Stomach (tissue), 9 donors: ENCODE measurements around the gene MYO3B. TPM values are rescaled to one million over a fixed set of nuclear protein-coding genes. Genes with fewer than 3 reads are reported as not detected.
A peak's percentile ranks its signal among the peaks of the same experiment; 100 is the strongest.

Source experiments
- DNase-seq, 2 donors: peaks; one replicate each; pipeline versions ENCODE4 v3.0.0 to v3.0.0-alpha.2; 2013 to 2019
- H3K27ac ChIP-seq, 5 donors: fragments of 200-600 bp in 4 of 5; sonication (generic) in 4 of 5; one replicate each; pipeline ENCODE4 v1.5.1; 2013 to 2019; ENCODE audit warnings: mild to moderate bottlenecking in 1 of 5, moderate library complexity in 1 of 5
- H3K27me3 ChIP-seq, 3 donors: fragments of 200-600 bp; sonication (generic); one replicate each; pipeline ENCODE4 v1.5.1; 2017 to 2019; ENCODE audit warnings: mixed run types in 1 of 3
- H3K36me3 ChIP-seq, 4 donors: fragments of 200-600 bp; sonication (generic); 1 replicate in 3 of 4; 2 replicates in 1 of 4; pipeline ENCODE4 v1.5.1; 2016 to 2019
- H3K4me1 ChIP-seq, 4 donors: fragments of 200-600 bp; sonication (generic); one replicate each; pipeline ENCODE4 v1.5.1; 2016 to 2019
- H3K4me3 ChIP-seq, 4 donors: fragments of 200-600 bp; sonication (generic) in 3 of 4; one replicate each; pipeline ENCODE4 v1.5.1; 2016 to 2019; ENCODE audit warnings: mild to moderate bottlenecking in 1 of 4
- H3K9me3 ChIP-seq, 4 donors: fragments of 200-600 bp; sonication (generic); one replicate each; pipeline ENCODE4 v1.5.1; 2016 to 2019
- EP300 ChIP-seq: sonication (generic); formaldehyde crosslinking; IDR thresholded peaks from one replicate; pipeline ENCODE4 v1.6.1; 2017; ENCODE audit warnings: antibody characterized with exemption
- POLR2A ChIP-seq, 4 donors: fragments of 450-650 bp; IDR thresholded peaks; one replicate each; pipeline ENCODE4 v1.6.1; 2016; ENCODE audit warnings: antibody characterized with exemption in 4 of 4, control low read depth in 2 of 4, mild to moderate bottlenecking in 1 of 4, moderate library complexity in 1 of 4
- POLR2AphosphoS5 ChIP-seq, 3 donors: sonication (generic); formaldehyde crosslinking; IDR thresholded peaks; one replicate each; pipeline ENCODE4 v1.6.1; 2016; ENCODE audit warnings: antibody characterized with exemption in 3 of 3
- WGBS, 5 donors: extraction: QIAGEN DNeasy Blood & Tissue Kit in 3 of 5; methylation state at CpG; one replicate each; pipeline versions ENCODE4 v1.1.5 to v1.1.7; 2013 to 2018; 5-methylcytosine and 5-hydroxymethylcytosine counted together
- intact Hi-C: fragments of 100-400 bp; cut with DNase I; formaldehyde crosslinking; loops from one replicate; pipeline ENCODE4 v1.15.1; 2023; ENCODE audit warnings: low total_unique reads
- polyA plus RNA-seq, 3 donors: library from polyadenylated mRNA; stranded (reverse); fragments of 200-250 nt; gene quantifications; one replicate each; pipeline ENCODE4 v1.2.3, GENCODE V29; 2013
- total RNA-seq, 5 donors: library from RNA; depleted of rRNA; stranded (reverse); fragments of >200 nt; gene quantifications; one replicate each; pipeline versions ENCODE4 v1.1.0 to v1.2.3, GENCODE V29; 2014 to 2016
- TF ChIP-seq, protein P1 (sequence below), 7 experiments: fragments of 450-650 bp in 4 of 7; fragments of 200-600 bp in 3 of 7; sonication (generic) in 3 of 7; IDR thresholded peaks; one replicate each; pipeline ENCODE4 v1.5.1; 2016 to 2019; ENCODE audit warnings: antibody characterized with exemption in 7 of 7, control low read depth in 2 of 7, mild to moderate bottlenecking in 1 of 7
- donor health status: healthy with polysubstance abuse.
- donor health status: Bipolar disorder and iron deficiency.
- donor health status: healthy.

MYO3B gene
- total and polyA plus RNA-seq, 8 donors, result 0.05 to 0.37 TPM; not detected in 6

DNA sequence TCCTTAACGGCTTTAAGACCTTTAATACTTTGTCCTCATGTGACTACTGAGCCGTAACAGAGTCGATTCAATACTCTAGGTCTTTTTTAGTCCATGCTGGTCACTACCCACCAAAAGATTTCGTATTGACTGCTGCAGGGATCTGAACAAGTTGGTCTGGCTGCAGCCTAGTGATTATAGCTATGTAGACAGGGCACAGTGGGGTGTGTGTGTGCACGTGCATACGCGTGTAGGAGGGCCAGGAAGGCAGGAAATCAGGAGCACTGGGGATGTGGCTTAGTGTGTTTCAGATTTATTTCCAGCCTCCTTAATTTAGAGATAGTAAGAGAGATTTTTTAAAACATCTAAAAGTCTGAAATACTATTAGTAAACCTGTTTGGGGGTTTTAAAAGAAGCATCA is 161.4 kb downstream of the MYO3B start:
- Histone ChIP-seq H3K27me3 (no peaks in the 10 kb centered on the region), H3K4me1 (peaks cover 0 to 6% (median 0%) of the 10 kb centered on the region in 4 donors), H3K9me3 (no peaks in the 10 kb centered on the region), H3K27ac (no peak overlapping the region), H3K36me3 (no peaks in the 10 kb centered on the region), H3K4me3 (no peak overlapping the region)
- peak in 1 of 2 donors; percentile 62 for DNase-seq
- TF ChIP-seq POLR2A (IDR thresholded peaks at IDR 0.05) (no peak), POLR2AphosphoS5 (IDR thresholded peaks at IDR 0.05) (no peak), EP300 (no peak)
- TF ChIP-seq, protein P1, sequence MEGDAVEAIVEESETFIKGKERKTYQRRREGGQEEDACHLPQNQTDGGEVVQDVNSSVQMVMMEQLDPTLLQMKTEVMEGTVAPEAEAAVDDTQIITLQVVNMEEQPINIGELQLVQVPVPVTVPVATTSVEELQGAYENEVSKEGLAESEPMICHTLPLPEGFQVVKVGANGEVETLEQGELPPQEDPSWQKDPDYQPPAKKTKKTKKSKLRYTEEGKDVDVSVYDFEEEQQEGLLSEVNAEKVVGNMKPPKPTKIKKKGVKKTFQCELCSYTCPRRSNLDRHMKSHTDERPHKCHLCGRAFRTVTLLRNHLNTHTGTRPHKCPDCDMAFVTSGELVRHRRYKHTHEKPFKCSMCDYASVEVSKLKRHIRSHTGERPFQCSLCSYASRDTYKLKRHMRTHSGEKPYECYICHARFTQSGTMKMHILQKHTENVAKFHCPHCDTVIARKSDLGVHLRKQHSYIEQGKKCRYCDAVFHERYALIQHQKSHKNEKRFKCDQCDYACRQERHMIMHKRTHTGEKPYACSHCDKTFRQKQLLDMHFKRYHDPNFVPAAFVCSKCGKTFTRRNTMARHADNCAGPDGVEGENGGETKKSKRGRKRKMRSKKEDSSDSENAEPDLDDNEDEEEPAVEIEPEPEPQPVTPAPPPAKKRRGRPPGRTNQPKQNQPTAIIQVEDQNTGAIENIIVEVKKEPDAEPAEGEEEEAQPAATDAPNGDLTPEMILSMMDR (IDR thresholded peaks at IDR 0.05), result no peak
- intact Hi-C loops, result no loop called here
- 17 to 46% (median 30%) methylated on average over 7 of the region's 7 CpGs for WGBS, 5 donors

DNA sequence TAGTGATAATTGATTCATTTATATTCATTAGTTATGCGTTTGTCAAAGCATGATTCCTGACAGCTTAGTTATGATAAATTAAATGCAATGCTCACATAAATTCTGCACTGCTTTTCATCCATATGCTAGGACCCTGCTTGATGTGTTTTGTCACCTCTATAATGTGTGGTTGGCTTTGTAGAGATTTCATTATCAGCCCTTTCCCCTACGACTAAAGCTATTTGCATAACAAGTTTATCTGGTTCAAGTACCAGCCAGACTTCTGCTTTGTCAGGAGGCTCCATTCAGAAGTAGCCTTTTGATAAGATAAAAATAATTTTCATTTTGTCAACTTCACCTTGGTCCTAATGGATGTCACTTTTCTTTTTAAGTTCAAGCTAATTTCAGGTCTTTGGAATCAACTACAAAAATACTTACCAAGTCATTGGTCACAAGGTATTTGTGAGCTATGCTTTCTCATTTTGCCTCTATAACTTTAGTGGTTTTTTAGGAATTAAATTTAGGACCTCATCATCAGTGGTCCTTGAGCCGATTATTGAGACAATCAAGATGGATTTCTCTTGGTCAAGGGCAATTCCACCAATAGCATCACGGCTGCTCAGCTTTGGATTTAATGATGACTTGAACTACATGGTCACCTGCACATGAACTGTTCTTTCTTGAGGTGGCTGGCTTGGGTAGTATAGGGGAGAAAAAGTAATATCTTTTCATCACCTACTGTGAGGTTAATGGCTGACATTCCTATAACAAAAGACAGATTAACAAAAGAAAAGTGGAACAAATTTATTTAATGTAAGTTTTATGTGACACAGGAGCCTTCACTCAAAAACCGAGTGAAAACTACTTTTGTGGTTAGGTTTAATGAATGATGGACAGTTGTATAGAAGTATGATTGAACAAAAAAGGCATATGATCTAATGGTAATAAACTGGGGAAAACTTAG is 162.1 kb downstream of the MYO3B start:
- TF ChIP-seq POLR2AphosphoS5 (IDR thresholded peaks at IDR 0.05) (no peak), EP300 (no peak), POLR2A (IDR thresholded peaks at IDR 0.05) (no peak)
- TF ChIP-seq, protein P1 (IDR thresholded peaks at IDR 0.05), result no peak
- intact Hi-C loops, result no loop called here
- no peaks in the 10 kb centered on the region for H3K9me3 ChIP-seq

DNA sequence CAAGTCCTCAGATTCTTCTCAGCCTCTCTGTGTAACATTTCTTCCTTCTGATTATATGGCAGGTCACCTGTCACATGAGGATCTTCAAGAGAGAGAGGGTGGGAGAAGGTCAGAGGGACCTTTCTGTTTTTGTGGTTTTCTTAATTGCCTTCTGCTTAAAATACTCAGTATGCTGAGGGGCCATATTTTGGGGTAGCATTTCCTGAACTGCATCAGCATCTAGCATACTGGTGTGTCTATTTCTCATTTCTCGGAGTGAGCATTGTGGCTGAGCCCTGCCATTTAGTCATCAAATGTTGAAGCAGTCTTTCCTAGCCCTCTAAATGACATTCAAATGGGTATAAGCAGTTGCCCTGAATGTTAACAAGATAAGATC is 162.7 kb downstream of the MYO3B start:
- Histone ChIP-seq H3K27ac (no peak overlapping the region), H3K36me3 (no peaks in the 10 kb centered on the region), H3K27me3 (no peaks in the 10 kb centered on the region), H3K4me3 (no peak overlapping the region), H3K9me3 (no peaks in the 10 kb centered on the region), H3K4me1 (peaks cover 0 to 6% (median 0%) of the 10 kb centered on the region in 4 donors)
- intact Hi-C loops, result no loop called here
- TF ChIP-seq EP300 (no peak), POLR2A (IDR thresholded peaks at IDR 0.05) (no peak), POLR2AphosphoS5 (IDR thresholded peaks at IDR 0.05) (no peak)
- TF ChIP-seq, protein P1 (IDR thresholded peaks at IDR 0.05), result no peak
- DNase-seq, result no peak
- WGBS, 5 donors, result 80 to 93% (median 89%) methylated on average over 1 of the region's 1 CpG

More for the DNA sequence above, 162.1 kb downstream of the MYO3B start:
- Histone ChIP-seq H3K4me1 (peaks cover 0 to 6% (median 0%) of the 10 kb centered on the region in 4 donors), H3K36me3 (no peaks in the 10 kb centered on the region), H3K27ac (no peak overlapping the region), H3K27me3 (no peaks in the 10 kb centered on the region), H3K4me3 (no peak overlapping the region)
- WGBS, 5 donors, result 44 to 56% (median 52%) methylated on average over 5 of the region's 5 CpGs
- DNase-seq, result peak in 1 of 2 donors; percentile 68

DNA sequence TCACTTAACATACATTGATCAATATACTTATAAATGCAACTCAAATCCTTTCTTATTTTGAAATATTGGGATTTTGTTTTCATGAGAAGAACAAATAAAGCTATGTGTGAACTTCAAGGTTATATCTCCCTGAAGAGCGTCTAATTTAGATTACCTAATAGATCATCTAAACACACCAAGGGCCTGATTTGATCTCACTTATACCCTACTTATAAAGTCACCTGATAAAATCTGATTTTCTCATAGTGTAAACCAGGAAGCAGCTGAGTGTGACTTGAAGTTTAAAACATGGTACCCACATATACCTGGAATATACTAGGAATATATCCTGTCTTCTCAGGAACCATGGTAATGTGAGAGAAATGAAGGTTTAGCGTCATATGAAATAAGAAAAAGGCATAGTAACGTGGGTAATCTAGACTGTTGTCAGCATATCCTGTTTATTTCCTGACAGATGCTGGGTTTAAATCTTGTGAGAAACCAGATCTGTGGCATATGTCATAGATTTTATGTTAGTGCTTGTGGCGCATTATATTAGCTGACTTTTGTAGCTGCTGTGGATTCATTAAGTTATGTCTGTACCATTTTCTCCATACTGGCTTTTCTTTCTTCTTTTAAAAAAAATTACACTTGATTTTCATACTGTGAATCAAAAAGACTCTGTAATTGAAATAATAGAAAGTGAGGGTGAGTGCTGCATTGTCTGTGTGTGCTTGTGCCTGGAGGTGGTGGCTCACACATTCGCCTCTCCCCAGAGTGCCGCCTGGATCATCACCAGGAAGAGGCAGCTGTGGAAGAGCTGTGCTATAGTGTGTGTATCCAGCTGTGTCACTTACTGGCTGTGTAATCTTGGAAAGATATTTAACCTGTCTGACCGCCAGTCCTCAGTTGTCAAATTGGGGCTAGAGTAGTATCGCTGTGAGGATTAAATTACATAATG is 164.0 kb downstream of the MYO3B start:
- no peaks in the 10 kb centered on the region for H3K27me3 ChIP-seq
- no peaks in the 10 kb centered on the region for H3K36me3 ChIP-seq
- DNase-seq, result no peak
- no peak overlapping the region for H3K27ac ChIP-seq
- 66 to 77% (median 74%) methylated on average over 8 of the region's 8 CpGs for WGBS, 5 donors
- H3K4me3 ChIP-seq, result no peak overlapping the region
- intact Hi-C loops, result no loop called here
- no peak for TF ChIP-seq EP300
- no peak for TF ChIP-seq POLR2AphosphoS5 (IDR thresholded peaks at IDR 0.05)
- no peak for TF ChIP-seq POLR2A (IDR thresholded peaks at IDR 0.05)
- TF ChIP-seq, protein P1 (IDR thresholded peaks at IDR 0.05), result no peak
- no peaks in the 10 kb centered on the region for H3K9me3 ChIP-seq
- peaks cover 0 to 6% (median 0%) of the 10 kb centered on the region in 4 donors for H3K4me1 ChIP-seq
